Stimulated activated CD4-positive, alpha-beta T cell treated with anti-CD3 and anti-CD28 coated beads, Interleukin-12 subunit alpha, Interleukin-12 subunit beta, amount 100 ng/mL, for 24 hours (primary cell): ENCODE measurements around the gene HIVEP3.

Source experiments
- DNase-seq, 2 experiments: peaks; one replicate each; pipeline ENCODE4 v3.0.0-alpha.2; 2020; ENCODE audit warnings: low read depth in 2 of 2

The HIVEP3 gene

GRCh38 chr1:41874151-41874719 is 44.5 kb downstream of the HIVEP3 start:
- no peak for DNase-seq

- no peak for DNase-seq
Observed at GRCh38 chr1:41872074-41872473, 46.6 kb downstream of the HIVEP3 start.

- DNase-seq: no peak
Observed at GRCh38 chr1:41870076-41870562, 48.6 kb downstream of the HIVEP3 start.

- no peak for DNase-seq
Observed at GRCh38 chr1:41868241-41868998, 50.3 kb downstream of the HIVEP3 start.

DNA sequence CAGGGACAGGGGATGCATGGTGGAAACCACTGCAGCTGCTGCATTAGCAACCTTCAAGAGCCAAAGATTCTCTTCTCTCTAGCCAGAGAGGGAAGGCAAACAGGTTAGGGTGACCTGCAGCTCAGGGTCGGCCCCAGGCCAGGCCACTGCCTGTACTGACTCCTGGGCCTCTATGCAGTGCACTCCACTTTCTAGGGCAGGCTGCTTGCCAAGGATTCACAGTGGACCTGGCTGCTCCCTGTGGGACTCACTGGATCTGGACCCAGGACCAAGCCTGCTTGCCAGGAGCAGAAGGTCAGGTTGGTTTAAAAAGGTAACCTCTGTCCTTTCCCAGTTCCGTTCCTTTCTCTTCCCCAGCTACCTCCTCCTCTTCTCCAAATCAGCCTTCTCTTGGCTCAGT is 52.4 kb downstream of the HIVEP3 start:
- DNase-seq: no peak

- no peak for DNase-seq
Observed at GRCh38 chr1:41864471-41865040, 54.2 kb downstream of the HIVEP3 start.

- DNase-seq: no peak
Observed at GRCh38 chr1:41863718-41864117, 55.0 kb downstream of the HIVEP3 start.

DNA sequence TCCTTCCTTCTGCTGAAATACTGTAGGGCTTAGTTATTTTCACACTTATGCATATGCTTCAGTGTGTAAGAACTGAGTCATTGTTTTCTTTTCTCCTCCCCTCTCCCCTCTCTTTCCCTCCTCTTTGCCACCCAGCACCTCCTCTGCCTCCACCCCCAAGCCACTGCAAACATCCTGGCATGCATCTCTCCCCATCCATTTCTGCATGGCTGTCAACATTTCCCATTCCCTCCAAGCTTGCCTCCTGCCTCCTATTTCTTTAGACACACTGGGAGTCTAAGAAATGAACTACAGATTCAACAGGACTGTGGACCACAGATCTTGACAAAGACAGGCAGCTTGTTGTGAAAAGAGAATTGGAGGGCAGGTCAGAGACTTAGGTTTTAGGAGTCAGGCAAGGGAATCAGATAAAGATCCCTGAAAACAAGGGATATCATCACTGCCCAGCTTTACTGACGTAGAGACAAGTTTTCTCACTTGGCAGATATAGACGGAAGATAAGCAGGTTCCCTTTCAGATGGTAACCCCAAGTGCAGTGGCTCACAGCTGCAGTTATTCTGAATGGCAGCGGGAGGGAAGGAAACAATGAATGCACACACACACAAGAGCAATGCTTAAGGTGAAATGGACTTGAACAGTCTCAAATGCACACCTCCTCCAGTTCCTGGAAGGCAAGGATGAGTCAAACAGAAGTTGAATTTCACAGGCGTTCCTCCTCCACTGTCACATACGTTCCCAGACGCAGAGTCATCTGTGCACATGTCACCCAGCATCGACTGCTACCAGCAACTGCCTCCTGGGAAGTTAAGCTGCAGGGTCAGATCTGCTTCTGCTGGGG is 56.1 kb downstream of the HIVEP3 start:
- peak; percentile 36 to 53 for DNase-seq

- DNase-seq: no peak
Observed at GRCh38 chr1:41861535-41862383, 57.0 kb downstream of the HIVEP3 start.

- no peak for DNase-seq
Observed at GRCh38 chr1:41860771-41861170, 58.0 kb downstream of the HIVEP3 start.

DNA sequence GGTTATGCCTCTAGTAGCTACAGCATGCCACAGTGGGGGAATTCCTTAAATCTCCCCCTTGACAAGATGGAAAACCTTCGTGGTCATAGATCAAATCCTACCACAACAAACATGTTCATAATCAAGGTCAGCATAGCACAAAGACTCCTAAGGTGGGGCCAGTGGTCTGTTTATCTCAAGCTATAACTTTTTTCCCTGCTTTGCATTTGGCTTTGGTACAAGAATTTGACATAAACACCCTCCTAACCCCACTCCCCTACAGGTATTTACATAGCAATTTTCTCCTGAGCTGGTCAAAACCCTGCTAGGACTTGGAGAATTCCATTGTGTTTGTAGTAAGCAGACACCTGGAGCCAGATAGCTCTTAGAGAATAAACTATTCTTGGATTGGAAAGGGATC is 58.5 kb downstream of the HIVEP3 start:
- no peak for DNase-seq

DNA sequence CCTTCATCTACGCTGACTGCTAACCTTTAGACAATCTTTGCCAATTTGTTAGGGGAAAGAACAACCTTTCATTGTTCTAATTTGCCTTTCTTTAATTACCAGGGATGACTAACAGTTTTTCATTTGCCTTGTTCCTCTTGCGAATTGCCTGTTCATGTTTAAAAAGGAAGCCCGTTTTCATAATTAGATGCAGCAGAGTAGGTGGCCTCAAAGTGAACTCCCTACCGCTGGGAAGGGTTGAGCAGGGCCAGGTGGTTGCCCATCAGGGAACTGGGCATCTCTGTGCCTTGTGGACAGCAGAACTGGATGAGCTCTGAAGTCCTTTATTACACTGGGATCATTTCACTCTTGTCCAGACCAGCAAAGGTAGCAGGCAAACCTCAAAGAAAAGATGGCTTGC is 59.0 kb downstream of the HIVEP3 start:
- DNase-seq: no peak

GRCh38 chr1:41856944-41857285 is 61.8 kb downstream of the HIVEP3 start:
- no peak for DNase-seq

- DNase-seq: no peak
Observed at GRCh38 chr1:41856151-41856943, 62.4 kb downstream of the HIVEP3 start.

- DNase-seq: no peak
Observed at GRCh38 chr1:41855713-41856112, 63.0 kb downstream of the HIVEP3 start.

GRCh38 chr1:41853907-41854306 is 64.8 kb downstream of the HIVEP3 start:
- DNase-seq: no peak

GRCh38 chr1:41852091-41852490 is 66.6 kb downstream of the HIVEP3 start:
- no peak for DNase-seq

- DNase-seq: no peak
Observed at GRCh38 chr1:41851589-41851988, 67.1 kb downstream of the HIVEP3 start.

GRCh38 chr1:41850029-41850428 is 68.7 kb downstream of the HIVEP3 start:
- DNase-seq: no peak

DNA sequence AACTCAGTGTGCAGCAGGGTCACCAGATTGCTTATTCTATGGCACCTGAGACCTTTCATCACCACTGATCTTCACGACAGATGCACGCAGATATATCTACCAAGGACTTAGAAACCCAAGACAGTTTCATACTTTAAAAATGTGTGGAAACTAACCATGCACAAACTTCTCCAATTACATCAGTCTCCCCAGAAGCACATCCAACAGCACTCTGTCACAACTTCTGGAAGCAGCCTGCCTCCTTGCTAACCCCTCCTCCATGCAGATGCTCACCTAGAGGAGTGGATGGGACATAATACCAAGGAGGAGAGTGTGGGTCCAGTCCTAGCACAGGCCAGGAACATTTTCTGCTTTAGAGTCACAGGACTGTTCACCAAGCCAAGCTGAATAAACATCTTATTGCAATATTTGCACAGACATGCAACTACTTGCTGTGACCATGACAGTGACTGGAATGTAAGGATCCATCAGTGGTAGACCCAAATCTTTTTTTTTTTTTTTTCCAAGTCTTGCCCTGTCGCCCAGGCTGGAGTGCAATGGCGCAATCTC is 69.4 kb downstream of the HIVEP3 start:
- no peak for DNase-seq
